DMS 273 treated with DMSO at 0.1 percent for 48 hours (cell line): ENCODE results near the gene RASL11B.
A peak's percentile ranks its signal among the peaks of the same experiment; 100 is the strongest.

ENCODE experiments used
- DNase-seq: peaks from one replicate; lab custom pipeline; 2025; lab: John Stamatoyannopoulos, UW

Gene RASL11B

GRCh38 chr4:52843351-52843750, 18.8 kb upstream of the RASL11B start:
- no peak for DNase-seq

GRCh38 chr4:52843958-52844357, 18.2 kb upstream of the RASL11B start:
- DNase-seq, result no peak

- DNase-seq, result no peak
These were observed 17.5 kb upstream of the RASL11B start for GRCh38 chr4:52844596-52844995.

- no peak for DNase-seq
These were observed 15.6 kb upstream of the RASL11B start for GRCh38 chr4:52846502-52846901.

GRCh38 chr4:52848254-52848653, 13.9 kb upstream of the RASL11B start:
- DNase-seq, result no peak

- no peak for DNase-seq
These were observed 11.6 kb upstream of the RASL11B start for GRCh38 chr4:52850406-52851124.

- DNase-seq, result no peak
These were observed 10.1 kb upstream of the RASL11B start for GRCh38 chr4:52852041-52852440.

- DNase-seq, result no peak
These were observed 9.4 kb upstream of the RASL11B start for GRCh38 chr4:52852711-52853110.

GRCh38 chr4:52853351-52853750, 8.8 kb upstream of the RASL11B start:
- DNase-seq, result no peak

- DNase-seq, result no peak
These were observed 5.3 kb upstream of the RASL11B start for GRCh38 chr4:52856801-52857200.

GRCh38 chr4:52860361-52860760, 1.8 kb upstream of the RASL11B start:
- DNase-seq, result no peak

- DNase-seq, result no peak
These were observed 820 bp upstream of the RASL11B start for GRCh38 chr4:52861171-52861823.

- DNase-seq, result no peak
These were observed 583 bp downstream of the RASL11B start for GRCh38 chr4:52862639-52863161.

GRCh38 chr4:52863324-52863723, 1.2 kb downstream of the RASL11B start:
- DNase-seq, result no peak

- peak; percentile 34 for DNase-seq
These were observed 2.7 kb downstream of the RASL11B start for GRCh38 chr4:52864793-52865192.

- DNase-seq, result no peak
These were observed 3.2 kb downstream of the RASL11B start for GRCh38 chr4:52865300-52865699.

- DNase-seq, result no peak
These were observed 4.6 kb downstream of the RASL11B start for GRCh38 chr4:52866734-52867133.

GRCh38 chr4:52867163-52867562, 5.0 kb downstream of the RASL11B start:
- no peak for DNase-seq

- DNase-seq, result no peak
These were observed 6.0 kb downstream of the RASL11B start for GRCh38 chr4:52868133-52868532.

- peak; percentile 90 for DNase-seq
These were observed 7.1 kb downstream of the RASL11B start for GRCh38 chr4:52869196-52869595.

GRCh38 chr4:52869656-52870055, 7.5 kb downstream of the RASL11B start:
- DNase-seq, result no peak

GRCh38 chr4:52870225-52870624, 8.1 kb downstream of the RASL11B start:
- no peak for DNase-seq

GRCh38 chr4:52873191-52873590, 11.1 kb downstream of the RASL11B start:
- no peak for DNase-seq
